HPDE6-E6E7 (cell line): ENCODE measurements around the gene PDK2.

Source experiments
- DNase-seq: peaks from one replicate; pipeline ENCODE4 v3.0.0; 2011; ENCODE audit warnings: missing footprints; ENCODE audit errors: extremely low spot score

Gene PDK2

DNA sequence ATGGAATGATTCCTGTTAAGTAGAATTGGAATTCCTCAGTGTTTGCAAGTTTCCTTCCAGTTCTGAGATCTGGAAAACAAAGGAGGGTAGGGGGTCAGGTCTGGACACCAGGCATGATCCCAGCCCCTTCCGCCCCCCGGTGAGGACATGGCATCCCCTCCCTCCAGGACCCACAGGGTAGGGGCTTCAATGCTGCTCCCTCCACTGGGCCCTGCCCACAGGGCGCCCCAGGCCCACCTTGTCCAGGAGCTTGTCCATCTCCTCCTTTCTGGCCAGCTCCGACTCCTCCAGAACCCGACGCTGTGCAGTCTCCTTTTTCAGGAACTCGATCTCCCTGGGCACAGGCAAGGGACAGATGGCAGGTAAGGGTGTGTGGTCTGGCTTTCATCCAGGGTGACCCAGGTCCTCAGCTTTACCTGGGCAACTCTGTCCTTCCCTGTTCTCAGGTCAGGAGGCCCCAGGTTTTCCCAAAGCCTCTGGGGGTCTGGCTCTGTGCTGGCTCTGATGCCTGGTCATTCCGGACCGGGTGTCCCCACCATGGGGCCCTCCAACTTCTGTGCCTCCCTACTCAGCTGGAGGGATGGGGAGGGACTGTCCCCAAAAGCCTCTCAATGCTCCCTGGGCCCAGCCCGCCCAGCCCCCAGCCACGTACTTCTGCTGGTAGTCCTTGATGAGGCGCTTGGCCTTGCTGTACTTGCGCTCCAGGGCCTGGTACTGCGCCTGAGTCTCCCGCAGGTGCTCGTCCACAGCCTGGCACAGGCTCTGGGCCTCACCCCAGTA is 40.4 kb downstream of the PDK2 start:
- DNase-seq: no peak

DNA sequence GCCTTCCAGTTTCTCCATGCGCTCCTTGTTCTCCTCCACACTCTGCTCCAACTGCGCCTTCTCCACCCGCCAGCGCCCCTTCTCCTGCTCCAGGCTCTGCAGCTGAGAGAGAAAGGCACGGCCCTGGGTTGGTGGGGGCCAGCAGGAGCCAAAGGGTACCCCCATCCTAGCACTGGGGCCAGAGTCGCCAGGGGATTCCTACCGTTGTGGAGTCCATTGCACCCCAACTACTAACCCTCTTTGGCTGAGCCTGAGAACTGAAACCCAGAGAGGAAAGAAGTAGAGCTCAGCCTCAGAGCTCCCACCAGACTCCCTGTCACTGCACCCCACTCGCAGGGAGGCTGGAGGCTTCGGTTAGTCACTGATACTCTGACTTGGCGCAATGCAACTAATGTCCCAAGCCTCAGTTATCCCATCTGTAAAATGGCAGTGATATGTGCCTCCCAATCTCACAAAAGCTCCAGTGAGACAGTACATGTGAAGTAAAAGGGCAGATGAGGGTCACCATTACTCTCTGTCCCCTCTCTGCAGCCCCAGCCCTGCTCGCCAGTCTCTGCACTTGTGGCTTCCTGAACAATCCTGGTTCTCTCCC is 41.0 kb downstream of the PDK2 start:
- no peak for DNase-seq

DNA sequence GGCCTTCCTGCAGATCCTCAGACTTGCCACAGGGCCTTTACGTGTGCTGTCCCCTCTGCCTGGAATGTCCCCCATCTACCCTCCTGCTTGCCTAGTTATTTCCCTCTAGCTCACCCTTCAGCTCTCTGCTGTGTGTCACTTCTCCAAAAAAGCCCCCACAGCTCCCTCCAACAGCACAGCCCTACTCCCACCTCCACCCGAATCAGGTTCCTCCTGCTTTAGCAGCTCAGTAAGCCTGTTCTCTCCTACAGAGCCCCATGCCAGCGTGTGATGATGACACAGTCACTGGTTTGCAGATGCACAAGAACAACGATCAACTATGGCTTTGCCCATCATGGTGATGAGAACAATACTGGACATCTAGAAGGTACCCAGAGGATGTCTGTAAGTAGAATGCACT is 41.9 kb downstream of the PDK2 start:
- no peak for DNase-seq

DNA sequence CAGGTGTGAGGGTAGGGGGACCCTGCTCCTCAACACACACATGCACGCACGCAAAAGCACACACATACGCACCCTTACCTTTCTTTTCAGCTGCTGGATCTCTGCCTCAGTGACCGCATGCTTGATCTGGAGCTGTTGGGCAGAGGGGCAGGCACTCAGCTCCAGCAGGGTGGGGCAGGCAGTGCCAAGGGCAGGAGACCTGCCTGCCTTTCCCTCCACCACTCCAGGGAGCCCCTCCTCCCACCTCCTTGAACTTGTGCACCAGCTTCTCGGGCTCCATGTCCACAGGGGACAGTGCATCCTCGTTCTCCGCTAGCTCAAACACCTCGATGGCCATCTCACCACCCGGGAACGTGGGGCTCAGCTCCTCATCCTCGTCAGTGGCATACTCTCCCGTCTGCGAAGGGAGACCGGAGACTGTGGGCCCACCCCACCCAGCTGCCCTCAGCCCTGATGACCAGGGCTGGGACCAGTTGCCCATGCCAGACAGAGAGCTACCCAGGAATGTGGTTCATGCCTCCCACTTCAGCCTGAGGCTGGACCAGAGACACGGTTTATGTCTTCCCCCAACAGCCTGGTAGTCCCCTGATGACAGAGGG is 44.1 kb downstream of the PDK2 start:
- no peak for DNase-seq

DNA sequence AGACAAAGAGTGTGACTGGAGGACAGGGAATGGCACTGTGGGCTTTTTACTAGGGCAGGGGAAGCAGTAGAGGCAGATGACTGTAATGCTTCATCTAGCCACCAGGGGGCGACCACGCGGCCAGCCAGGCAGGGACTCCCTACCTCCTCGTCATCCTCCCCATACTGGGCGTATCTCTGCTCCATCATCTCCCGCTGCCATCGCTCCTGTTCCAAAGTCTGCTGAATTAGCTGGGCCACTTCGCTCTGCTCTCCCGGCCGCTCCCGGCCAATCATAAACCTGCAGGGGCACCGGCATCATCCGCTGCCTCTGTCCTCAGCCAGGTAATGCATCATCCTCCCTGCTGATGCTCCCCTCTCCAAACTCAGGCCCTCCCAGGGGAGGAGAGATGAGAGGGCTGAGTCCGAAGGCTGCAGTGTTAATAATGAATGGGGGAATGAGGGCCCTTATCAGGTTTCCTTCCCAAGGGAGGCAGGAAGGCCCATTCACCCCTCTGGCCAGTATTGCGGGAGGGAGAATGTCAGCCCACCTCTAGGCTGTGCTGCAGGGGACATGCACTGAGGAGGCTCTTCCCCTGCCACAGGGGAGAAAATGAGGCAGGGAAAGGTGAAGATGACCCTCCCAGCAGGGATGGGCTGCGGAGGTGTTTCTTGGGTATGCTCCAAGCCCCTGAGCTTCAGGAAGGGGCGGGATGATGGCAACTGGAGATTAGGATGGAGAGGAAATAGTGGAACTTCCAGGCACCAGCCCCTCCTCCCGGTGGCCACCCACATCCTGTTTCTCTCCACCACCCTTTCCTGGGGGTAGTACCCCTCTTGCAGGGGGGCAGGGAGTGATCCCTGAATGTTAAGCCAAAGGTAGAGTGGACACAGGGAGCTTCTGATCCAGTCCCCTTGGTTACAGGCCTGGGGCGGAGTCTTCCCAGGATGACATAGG is 45.1 kb downstream of the PDK2 start:
- DNase-seq: no peak

DNA sequence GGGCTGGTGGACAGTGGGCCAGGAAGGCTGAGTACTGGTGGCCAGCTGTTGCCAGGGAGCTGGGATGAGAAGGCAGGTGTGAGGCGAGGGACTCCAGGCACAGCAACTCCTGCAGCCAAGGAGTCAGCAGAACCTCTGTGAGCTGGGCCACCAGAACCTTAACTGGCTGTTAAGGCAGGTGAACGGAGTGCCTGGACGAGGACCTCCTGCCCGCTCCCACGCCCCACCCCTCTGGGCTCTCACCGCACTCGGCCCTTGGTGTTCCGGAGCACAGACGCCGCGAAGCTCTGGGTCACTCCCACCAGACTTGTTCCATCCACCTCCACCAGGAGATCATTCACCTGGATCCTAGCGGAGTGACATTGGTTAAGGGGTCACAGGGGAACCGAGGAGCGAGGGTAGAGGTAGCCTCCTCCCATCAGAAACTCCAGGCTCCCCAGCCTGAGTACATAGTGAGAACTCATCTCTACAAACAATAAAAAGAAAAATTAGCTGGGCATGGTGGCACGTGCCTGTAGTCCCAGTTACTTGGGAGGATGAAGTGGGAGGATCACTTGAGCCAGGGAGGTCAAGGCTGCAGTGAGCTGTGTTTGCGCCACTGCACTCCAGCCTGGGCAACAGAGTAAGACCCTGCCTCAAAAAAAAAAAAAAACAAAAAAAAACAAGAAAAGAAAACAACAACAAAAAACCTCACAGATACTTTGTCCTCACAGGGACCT is 46.0 kb downstream of the PDK2 start:
- DNase-seq: no peak

DNA sequence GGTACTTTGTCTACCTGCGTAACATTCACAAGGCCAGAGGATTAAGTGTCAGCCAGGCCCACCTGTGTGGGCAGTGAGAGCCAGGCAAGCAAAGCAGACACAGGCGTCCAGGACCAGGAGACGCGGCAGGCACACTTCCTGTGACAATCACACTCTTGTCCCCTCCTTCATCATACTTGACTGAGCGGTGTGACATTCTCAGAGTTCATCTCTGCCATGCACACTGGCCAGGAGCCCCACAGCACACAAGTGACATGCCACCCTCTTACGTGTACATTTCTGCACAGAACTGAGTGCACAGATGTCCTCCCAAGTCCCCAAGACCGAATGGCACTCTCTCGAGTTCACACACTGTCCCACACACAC is 46.6 kb downstream of the PDK2 start:
- no peak for DNase-seq

DNA sequence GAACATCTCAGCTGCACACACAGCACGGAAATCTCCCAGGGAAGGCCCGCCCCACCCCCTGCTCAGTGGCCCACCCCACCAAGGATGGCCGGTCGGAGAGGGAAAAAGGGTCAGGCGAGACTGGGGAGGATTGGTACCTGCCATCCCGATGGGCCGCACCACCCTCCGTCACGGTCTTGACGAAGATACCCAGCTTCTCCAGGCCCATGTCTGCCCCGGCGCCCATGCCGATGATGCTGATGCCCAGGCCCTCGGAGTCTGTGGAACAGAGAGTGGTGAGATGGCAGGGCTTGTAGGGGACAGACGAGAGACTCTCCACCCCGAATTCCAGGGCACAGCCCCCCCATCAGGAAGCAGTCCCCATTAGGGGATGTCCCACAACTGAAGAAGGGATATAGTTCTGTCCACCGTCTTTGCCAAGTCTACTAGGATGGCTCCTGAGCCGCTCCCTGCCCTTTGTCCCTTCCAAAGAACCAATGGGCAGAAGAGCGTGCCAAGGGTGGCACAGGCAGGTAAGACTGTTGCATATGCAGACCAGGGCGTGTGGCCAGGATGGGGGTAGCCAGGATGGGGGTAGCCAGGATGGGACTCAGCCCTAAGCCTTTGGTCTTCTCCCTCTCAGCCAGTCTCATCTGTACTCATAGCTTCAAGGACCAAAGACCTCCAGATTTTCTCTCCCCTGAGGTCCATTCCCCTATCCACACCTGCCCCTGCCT is 48.5 kb downstream of the PDK2 start:
- DNase-seq: no peak

DNA sequence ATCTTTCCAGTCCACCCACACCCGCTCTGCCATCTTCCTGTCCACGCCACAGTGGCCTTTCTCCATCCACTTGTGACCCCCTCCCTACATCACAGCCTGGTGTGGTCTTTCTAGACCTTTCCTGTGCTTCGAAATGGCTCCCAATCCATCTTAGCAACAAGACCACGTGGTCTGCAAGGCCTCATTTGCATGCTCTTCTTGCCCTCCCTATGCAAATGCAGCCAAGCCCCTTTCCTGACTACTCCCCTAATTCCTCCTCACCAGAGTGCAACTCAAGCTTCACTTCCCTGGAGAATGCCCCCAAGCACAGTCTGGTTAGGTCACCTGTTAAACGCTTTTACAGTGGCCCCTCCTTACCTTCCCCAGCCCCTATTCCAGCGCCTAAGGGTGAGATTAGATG is 49.2 kb downstream of the PDK2 start:
- DNase-seq: no peak

DNA sequence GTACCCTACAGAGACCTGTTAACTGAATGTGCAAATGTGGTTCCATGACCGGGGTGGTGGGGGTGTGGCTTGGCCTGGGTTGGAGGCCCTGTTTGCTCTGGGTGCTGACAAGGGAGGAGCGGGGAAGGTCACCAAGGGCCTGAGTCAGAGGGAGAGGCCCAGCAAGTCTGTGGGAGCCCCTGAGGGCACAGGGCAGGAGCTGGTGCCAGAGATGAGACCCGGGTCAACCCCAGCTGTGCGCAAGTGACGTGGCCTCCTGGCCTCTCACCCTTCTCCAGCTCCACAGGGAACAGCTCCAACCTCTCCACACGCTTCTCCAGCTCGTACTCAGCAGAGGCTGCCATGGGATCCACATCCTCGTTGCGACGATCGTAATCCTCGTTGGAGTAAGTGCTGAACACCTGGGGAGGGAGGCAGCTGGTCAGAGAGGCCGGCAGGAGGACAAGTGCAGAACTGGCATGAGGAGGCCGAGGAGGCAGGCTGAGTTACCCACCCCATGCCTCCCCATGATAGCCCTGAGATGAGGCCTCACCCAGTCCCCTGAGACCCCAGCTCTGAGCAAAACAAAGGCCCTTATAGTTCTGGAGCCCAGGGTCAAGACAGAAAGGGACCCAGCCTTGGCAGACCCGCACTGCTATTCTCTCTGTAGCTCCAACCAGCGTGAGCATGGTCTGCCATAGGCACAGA is 49.8 kb downstream of the PDK2 start:
- no peak for DNase-seq

DNA sequence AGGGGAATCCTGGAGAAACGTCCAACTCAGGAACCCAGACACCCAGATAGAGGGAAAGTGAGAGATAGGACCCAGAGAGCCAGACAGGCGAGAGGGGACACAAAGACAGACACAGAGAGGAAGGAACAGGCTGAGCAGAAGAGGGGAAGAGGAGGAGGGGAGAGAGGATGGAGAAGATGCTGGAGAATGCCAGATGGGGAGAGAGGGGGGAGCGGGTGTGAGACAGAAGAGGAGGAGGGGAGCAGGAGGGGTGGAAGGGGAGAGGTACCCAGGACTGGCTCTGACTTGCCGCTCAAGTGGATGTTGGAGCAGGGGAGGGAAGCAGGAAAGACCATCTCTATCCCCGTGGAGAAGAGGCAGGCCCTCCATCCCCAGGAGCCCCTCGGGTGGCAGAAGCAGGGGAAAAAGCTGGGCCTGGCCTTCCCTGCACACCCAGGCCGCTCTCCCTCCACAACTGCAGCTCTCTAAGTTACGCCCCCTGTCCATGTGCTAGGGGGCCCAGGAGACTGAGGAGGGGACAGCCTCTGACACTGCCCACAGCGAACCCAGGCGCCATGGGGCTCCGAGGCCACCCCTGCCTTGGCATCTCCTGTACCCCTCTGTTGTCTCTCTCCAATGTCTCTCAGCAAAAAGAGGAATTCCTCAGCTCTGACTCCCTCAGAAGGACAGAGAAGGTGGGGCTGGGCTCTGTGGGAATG is 50.5 kb downstream of the PDK2 start:
- DNase-seq: no peak

DNA sequence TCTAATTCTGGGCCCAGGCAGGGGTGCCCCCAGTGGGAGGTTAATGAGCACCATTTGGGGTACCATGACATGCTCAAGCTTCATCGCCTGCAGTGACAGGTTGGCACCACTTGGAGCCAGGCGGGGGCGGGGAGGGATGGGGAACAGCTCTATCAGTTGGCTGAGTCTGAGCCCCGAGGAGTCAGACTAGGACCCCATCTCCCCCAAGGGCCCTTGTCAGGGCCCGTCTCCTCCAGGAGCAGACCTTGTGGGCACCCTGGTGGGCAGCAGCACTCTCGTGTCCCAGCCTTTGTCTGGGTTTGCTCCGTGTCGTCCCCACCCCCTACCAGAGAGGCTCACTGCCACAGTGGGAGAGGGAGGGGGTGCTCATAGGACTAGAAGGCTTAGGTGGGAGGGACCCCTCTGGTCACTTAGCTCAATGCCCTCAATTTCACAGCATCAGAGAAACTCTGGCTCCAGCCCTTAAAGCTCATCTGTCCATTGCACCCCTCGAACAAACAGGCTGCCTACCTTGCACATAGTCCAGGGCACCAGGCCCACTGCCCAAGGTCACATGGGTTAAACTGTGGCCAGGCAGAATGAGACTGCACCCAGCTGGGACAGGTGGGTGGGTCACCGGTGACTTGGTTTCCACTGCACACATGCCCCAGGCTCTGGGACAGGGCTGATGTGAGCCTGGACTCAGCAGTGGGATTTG is 51.2 kb downstream of the PDK2 start:
- no peak for DNase-seq

DNA sequence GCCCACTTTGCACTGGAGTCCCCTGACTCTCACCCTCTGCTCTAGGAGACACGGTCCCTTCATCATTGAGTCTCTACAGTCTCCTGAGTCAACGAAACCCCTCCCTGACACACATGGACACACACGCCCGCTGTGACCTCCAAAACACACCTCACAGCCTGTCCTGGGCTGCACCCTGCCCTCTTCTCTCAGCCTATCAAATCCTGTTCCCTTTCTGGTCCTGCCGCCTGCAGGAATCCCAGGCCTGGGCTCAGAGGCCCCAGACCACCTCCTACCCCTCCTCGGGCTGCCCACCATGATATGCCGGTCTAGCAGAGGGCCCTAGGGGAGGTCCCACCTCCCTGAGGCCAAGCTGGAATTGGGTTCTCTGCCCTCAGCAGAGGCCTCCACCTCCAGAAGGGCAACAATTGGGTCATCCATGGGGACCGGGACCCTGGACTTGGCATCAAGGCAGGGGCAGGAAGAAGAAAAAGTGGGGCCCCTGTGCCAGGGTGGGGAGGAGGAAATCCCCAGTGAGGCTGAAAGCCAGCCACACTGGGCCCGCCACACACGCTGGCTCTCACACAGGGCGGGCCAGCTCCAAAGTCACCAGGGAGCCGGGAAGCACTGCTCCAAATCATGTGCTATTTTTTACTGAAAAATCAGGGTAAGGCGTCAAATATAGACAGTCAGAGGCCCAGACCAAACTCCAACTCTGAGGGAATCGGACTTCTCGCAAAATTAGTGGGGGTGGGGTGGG is 51.9 kb downstream of the PDK2 start:
- DNase-seq: no peak

DNA sequence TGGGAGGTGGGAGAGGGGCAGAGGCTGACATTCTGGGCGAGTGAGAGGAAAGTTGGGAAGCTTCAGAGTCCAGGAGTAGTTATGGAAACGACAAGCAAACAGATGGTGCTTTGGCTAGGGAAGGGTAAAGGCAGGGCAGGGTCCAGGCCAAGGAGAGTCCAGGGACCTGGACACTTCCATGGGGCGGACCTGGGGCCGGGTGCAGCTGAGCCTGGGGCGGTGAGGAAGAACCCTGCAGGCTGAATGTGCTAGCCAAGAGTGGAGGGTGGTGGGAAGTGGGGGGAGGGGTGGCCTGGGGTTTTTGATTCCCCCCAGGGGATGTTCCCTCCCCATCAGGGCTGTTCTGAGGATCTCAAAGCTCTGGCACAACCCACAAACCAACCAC is 52.7 kb downstream of the PDK2 start:
- no peak for DNase-seq

DNA sequence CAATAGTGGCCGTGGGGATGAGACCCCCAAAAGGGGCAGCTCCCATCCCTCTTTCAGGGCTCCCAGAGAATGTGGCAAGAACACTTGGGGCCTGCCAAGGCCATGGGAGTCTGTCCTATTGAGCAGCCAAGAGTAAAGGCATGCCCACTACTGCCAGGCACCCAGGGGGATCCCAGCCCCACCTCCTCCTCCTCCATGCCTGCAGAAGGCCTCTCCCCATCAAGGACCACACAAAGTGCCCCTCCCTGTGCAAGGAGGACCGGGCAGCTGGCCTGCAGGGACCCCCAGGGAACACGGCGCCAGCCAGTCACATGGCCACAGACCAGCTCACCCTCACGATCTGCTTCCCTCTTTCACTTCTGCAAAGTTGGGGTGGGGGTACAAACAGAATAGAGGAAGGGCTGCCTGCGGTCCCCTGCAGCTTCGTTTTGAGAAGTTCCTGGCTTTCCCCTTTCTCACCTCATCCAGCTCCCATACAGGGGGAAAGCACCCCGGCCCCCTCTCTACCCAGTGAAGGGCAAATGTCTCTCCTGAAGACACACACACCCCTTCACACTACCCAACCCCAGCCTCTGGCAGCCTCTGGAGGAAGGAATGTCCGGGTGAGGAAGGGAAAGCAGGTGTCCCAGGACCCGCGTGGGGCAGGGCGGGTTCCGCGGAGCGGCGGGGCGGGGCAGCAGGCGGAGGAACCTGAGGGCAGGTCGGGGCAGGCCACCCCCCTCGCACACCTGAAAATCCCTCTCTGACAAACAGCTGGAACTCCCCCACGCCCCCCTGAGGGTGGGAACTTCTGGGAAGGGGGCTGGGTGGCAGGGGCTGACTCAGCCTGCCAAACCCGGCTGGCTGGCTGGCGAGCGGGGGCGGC is 53.3 kb downstream of the PDK2 start:
- DNase-seq: peak; percentile 84

DNA sequence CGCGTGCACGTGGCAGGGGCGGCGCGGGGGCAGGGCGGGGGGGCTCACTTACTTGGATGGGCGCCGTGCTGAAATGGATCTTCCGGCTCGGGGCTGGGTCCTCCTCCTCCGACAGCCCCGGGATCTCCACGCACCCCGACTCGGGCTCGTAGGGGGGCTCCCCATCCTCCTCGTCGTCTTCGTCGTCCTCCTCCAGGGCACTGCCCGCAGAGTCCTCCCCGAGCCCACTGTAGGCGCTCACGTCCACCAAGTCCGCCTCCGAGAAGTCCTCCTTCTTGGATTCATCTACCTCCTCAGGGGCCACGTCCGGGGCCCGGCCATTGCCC is 53.9 kb downstream of the PDK2 start:
- no peak for DNase-seq
